Fibroblast of the aortic adventitia (primary cell): ENCODE results near the gene ZNF641. TPM values are rescaled to one million over a fixed set of nuclear protein-coding genes. Genes with fewer than 3 reads are reported as not detected.
A peak's percentile ranks its signal among the peaks of the same experiment; 100 is the strongest.

Experiments used
- DNase-seq: peaks from one replicate; pipeline ENCODE4 v3.0.0-alpha.2; 2010; ENCODE audit warnings: low read depth
- H3K4me3 ChIP-seq: 2 replicates; pipeline ENCODE4 v1.5.1; 2011; ENCODE audit warnings: low read depth, mild to moderate bottlenecking, control low read depth, low read length, moderate library complexity
- CTCF ChIP-seq: IDR thresholded peaks from 2 replicates; pipeline ENCODE4 v1.5.1; 2011; ENCODE audit warnings: mild to moderate bottlenecking, low read length, control low read depth, inconsistent platforms; ENCODE audit not compliant: insufficient read depth
- small RNA-seq: library from RNA; depleted of rRNA; stranded (forward); fragments of <200 nt; gene quantifications from one replicate; pipeline ENCODE3, GENCODE V24; 2012
- total RNA-seq: library from RNA; depleted of rRNA; stranded (reverse); fragments of >200 nt; gene quantifications from 2 replicates; pipeline ENCODE4 v1.2.3, GENCODE V29; 2012; ENCODE audit warnings: low replicate concordance

ZNF641 gene
- total RNA-seq, 1 donor, result 9.9 TPM

- DNase-seq, result peak; percentile 66
- TF ChIP-seq CTCF, result no peak
- H3K4me3 ChIP-seq, result peak overlapping the region; percentile 63
Measured at GRCh38 chr12:48296586-48297282, 54.0 kb downstream of the ZNF641 start.

- no peak overlapping the region for H3K4me3 ChIP-seq
- TF ChIP-seq CTCF, result no peak
- DNase-seq, result no peak
Measured at GRCh38 chr12:48292040-48292439, 58.7 kb downstream of the ZNF641 start.

- H3K4me3 ChIP-seq, result no peak overlapping the region
- no peak for TF ChIP-seq CTCF
- no peak for DNase-seq
Measured at GRCh38 chr12:48291511-48291910, 59.2 kb downstream of the ZNF641 start.

- H3K4me3 ChIP-seq, result no peak overlapping the region
- no peak for DNase-seq
- no peak for TF ChIP-seq CTCF
Measured at GRCh38 chr12:48288387-48289268, 62.1 kb downstream of the ZNF641 start.

Small RNA genes lying within 50 kb of the gene (small RNA-seq; reads per million reads assigned to genes)
- not detected for gene AC024257.2

Other genes starting within 250 kb of the ZNF641 start
- gene SENP1, start 244.8 kb downstream of the ZNF641 start, total RNA-seq, result 33.8 and 43.8 TPM in 2 replicates
- gene PFKM, start 231.6 kb downstream of the ZNF641 start, total RNA-seq, result 50.5 and 93.8 TPM in 2 replicates
- 29.7 and 32.8 TPM in 2 replicates for gene ASB8, start 193.4 kb downstream of the ZNF641 start, total RNA-seq
- gene CCDC184, start 167.3 kb downstream of the ZNF641 start, total RNA-seq, result 0.63 and 1.1 TPM in 2 replicates
- gene OR10AD1, start 147.6 kb downstream of the ZNF641 start, total RNA-seq, result not detected in 2 replicates
- gene ANP32D, start 121.6 kb upstream of the ZNF641 start, total RNA-seq, result 1.1 TPM in 1 of 2 replicates, not detected in the other
- not detected in 2 replicates for gene C12orf54, start 131.6 kb upstream of the ZNF641 start, total RNA-seq
- gene OR8S1, start 174.7 kb upstream of the ZNF641 start, total RNA-seq, result not detected in 2 replicates
- gene LALBA, start 219.1 kb upstream of the ZNF641 start, total RNA-seq, result not detected in 2 replicates